ENCODE data around the gene GSTM3. TPM values are rescaled to one million over a fixed set of nuclear protein-coding genes. Genes with fewer than 3 reads are reported as not detected.

The GSTM3 gene
- total RNA-seq, 2 experiments from 2014 or later, result not detected

GRCh38 chr1:109751531-109752260, 10.9 kb upstream of the GSTM3 start:
- CTCF ChIA-PET (ENCODE audit: unreplicated experiment), result no interaction called here
- BruUV-seq (replicated peaks), result no TSS peak
- intact Hi-C loops (cut with micrococcal nuclease; ENCODE audit: unreplicated experiment), result no loop called here

DNA sequence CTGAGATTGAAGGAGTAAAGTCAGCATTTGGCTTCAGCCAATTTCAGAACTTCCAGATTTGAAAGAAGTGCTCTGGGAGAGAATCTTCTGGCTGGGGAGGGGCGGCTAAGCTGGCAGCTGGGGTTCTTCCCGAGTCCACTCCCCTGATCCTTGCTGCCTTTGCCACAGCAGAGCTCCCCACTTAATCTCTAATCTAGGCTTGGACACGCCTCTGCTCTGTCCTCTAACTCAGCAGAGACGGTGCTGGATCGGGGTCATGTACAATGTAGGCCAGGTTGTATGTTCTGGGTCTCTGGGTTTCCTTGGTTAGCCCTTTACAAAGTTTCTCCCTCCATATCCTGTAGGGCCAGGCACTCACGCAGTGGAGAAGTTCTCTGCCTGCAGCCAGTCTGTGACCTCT, 10.1 kb upstream of the GSTM3 start:
- Histone ChIP-seq H3K9me2 (ENCODE audit: insufficient read depth, low read length) (no peaks in the 10 kb centered on the region), H3K4me1 (ENCODE audit: insufficient read depth, low read length, poor library complexity, severe bottlenecking) (no peaks in the 10 kb centered on the region), H3K4me3 (ENCODE audit: low read depth, low read length, poor library complexity, severe bottlenecking) (no peak overlapping the region), H4K20me1 (ENCODE audit: insufficient read depth, low read length) (no peaks in the 10 kb centered on the region), H3K4me2 (ENCODE audit: low read length) (no peak overlapping the region), H3K9me3 (ENCODE audit: low read length) (no peaks in the 10 kb centered on the region), H3K36me3 (ENCODE audit: insufficient read depth, low read length) (no peaks in the 10 kb centered on the region), H3K27ac (ENCODE audit: low read depth, low read length, poor library complexity, severe bottlenecking) (no peak overlapping the region), H2AFZ (ENCODE audit: low read length) (no peak overlapping the region), H3K79me2 (ENCODE audit: insufficient read depth, low read depth, low read length) (no peaks in the 10 kb centered on the region)
- BruUV-seq (replicated peaks), result no TSS peak
- no peak for DNase-seq (ENCODE audit: low spot score)
- no peak for TF ChIP-seq EZH2phosphoT487 (IDR thresholded peaks at IDR 0.05; ENCODE audit: borderline replicate concordance, low read depth, low read length)
- TF ChIP-seq, protein P1, sequence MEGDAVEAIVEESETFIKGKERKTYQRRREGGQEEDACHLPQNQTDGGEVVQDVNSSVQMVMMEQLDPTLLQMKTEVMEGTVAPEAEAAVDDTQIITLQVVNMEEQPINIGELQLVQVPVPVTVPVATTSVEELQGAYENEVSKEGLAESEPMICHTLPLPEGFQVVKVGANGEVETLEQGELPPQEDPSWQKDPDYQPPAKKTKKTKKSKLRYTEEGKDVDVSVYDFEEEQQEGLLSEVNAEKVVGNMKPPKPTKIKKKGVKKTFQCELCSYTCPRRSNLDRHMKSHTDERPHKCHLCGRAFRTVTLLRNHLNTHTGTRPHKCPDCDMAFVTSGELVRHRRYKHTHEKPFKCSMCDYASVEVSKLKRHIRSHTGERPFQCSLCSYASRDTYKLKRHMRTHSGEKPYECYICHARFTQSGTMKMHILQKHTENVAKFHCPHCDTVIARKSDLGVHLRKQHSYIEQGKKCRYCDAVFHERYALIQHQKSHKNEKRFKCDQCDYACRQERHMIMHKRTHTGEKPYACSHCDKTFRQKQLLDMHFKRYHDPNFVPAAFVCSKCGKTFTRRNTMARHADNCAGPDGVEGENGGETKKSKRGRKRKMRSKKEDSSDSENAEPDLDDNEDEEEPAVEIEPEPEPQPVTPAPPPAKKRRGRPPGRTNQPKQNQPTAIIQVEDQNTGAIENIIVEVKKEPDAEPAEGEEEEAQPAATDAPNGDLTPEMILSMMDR (conservative IDR thresholded peaks at IDR 0.05; ENCODE audit: low read length), result no peak
- ChIA-PET CTCF (ENCODE audit: unreplicated experiment) (no interaction called here), POLR2A (no interaction called here)
- intact Hi-C loops (cut with micrococcal nuclease; ENCODE audit: unreplicated experiment), result no loop called here

More at GRCh38 chr1:109751531-109752260, 10.9 kb upstream of the GSTM3 start:
- TF ChIP-seq, protein P1 (conservative IDR thresholded peaks at IDR 0.05; ENCODE audit: low read length), result no peak
- TF ChIP-seq EZH2phosphoT487 (IDR thresholded peaks at IDR 0.05; ENCODE audit: borderline replicate concordance, low read depth, low read length), result no peak
- Histone ChIP-seq H3K36me3 (ENCODE audit: insufficient read depth, low read length) (no peaks in the 10 kb centered on the region), H3K9me2 (ENCODE audit: insufficient read depth, low read length) (no peaks in the 10 kb centered on the region), H4K20me1 (ENCODE audit: insufficient read depth, low read length) (no peaks in the 10 kb centered on the region), H3K27ac (ENCODE audit: low read depth, low read length, poor library complexity, severe bottlenecking) (no peak overlapping the region), H3K4me1 (ENCODE audit: insufficient read depth, low read length, poor library complexity, severe bottlenecking) (no peaks in the 10 kb centered on the region), H3K79me2 (ENCODE audit: insufficient read depth, low read depth, low read length) (no peaks in the 10 kb centered on the region), H3K4me2 (ENCODE audit: low read length) (no peak overlapping the region), H3K4me3 (ENCODE audit: low read depth, low read length, poor library complexity, severe bottlenecking) (no peak overlapping the region), H3K9me3 (ENCODE audit: low read length) (no peaks in the 10 kb centered on the region), H2AFZ (ENCODE audit: low read length) (no peak overlapping the region)
- POLR2A ChIA-PET, result no interaction called here
- no peak for DNase-seq (ENCODE audit: low spot score)

DNA sequence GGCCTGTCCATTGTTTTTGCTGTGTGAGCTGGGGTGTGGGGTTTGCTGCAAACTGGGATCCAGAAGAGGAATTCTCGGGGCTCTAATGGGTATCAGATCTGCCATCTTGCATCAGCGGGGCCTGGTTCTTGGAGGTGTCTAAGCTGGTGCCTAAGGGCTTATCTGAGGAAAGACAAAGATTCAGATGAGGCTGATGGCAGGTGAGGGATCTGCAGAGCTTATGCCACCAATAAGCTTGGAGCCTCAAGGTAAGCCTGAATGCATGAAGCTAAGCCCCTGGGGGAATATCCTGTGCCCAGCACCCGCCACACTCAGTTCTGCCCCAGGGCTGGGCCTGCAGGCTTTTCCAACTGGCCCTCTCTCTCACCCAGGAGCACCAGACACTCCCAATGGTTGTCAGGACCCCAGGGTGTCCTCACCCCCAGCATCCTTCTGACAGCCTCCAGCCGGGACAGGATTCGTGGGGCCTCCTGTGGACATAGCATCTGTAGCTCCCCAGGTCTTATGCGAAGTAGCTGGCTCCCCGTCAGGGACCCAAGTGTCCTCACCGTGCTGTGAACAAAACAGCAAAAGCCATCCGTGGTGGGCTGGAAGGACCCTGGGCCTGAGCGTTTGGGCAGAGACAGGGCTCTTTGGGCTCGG, 9.5 kb upstream of the GSTM3 start:
- no peaks in the 10 kb centered on the region for H4K20me1 ChIP-seq (ENCODE audit: insufficient read depth, low read length)
- no peak for TF ChIP-seq EZH2phosphoT487 (IDR thresholded peaks at IDR 0.05; ENCODE audit: borderline replicate concordance, low read depth, low read length)
- TF ChIP-seq, protein P1 (conservative IDR thresholded peaks at IDR 0.05; ENCODE audit: low read length), result no peak
- no peaks in the 10 kb centered on the region for H3K9me2 ChIP-seq (ENCODE audit: insufficient read depth, low read length)
- H3K4me3 ChIP-seq (ENCODE audit: low read depth, low read length, poor library complexity, severe bottlenecking), result no peak overlapping the region
- POLR2A ChIA-PET, result no interaction called here
- H3K9me3 ChIP-seq (ENCODE audit: low read length), result no peaks in the 10 kb centered on the region
- no peak overlapping the region for H3K4me2 ChIP-seq (ENCODE audit: low read length)
- no peak overlapping the region for H3K27ac ChIP-seq (ENCODE audit: low read depth, low read length, poor library complexity, severe bottlenecking)
- BruUV-seq (replicated peaks), result no TSS peak
- CTCF ChIA-PET (ENCODE audit: unreplicated experiment), result no interaction called here
- no peaks in the 10 kb centered on the region for H3K79me2 ChIP-seq (ENCODE audit: insufficient read depth, low read depth, low read length)
- H3K4me1 ChIP-seq (ENCODE audit: insufficient read depth, low read length, poor library complexity, severe bottlenecking), result no peaks in the 10 kb centered on the region
- DNase-seq (ENCODE audit: low spot score), result no peak
- intact Hi-C loops (cut with micrococcal nuclease; ENCODE audit: unreplicated experiment), result no loop called here
- no peak overlapping the region for H2AFZ ChIP-seq (ENCODE audit: low read length)
- H3K36me3 ChIP-seq (ENCODE audit: insufficient read depth, low read length), result no peaks in the 10 kb centered on the region

All from OCI-LY7 (cell line).